Activated CD8-positive, alpha-beta T cell treated with anti-CD3 and anti-CD28 coated beads, Interleukin-2, amount 10 ng/mL, durations not matched to agents 7 days and 5 days (primary cell): ENCODE results near the gene SLC22A7. TPM values are rescaled to one million over a fixed set of nuclear protein-coding genes. Genes with fewer than 3 reads are reported as not detected.
"Not testable (repeated sequence)": the region's sequence is repeated elsewhere in the genome, so short reads cannot be mapped to it uniquely, and the experiment has no call there.

ENCODE experiments used
- ATAC-seq: fragments of 150-1000 bp; cut with Tn5 transposase; one replicate; pipeline ENCODE4 v1.10.0; 2021; ENCODE audit warnings: moderate library complexity
- CTCF ChIA-PET: fragments of 350-600 bp; sonication (Branson Sonifier 250); formaldehyde crosslinking; loops from one replicate; lab custom pipeline; 2021; ENCODE audit warnings: antibody characterized with exemption; lab: Charles Lee
- POLR2A ChIA-PET: fragments of 350-600 bp; sonication (Branson Sonifier 250); formaldehyde crosslinking; loops from one replicate; lab custom pipeline; 2021; ENCODE audit warnings: antibody characterized with exemption; lab: Charles Lee
- DNase-seq: peaks from one replicate; pipeline ENCODE4 v3.0.0-alpha.2; 2020
- H3K27ac Mint-ChIP-seq: one replicate; pipeline ENCODE4 v1.8.0; 2021; ENCODE audit warnings: mild to moderate bottlenecking, mixed read lengths
- H3K27me3 Mint-ChIP-seq: one replicate; pipeline ENCODE4 v1.8.0; 2021; ENCODE audit warnings: low read depth, mixed read lengths
- H3K36me3 Mint-ChIP-seq: one replicate; pipeline ENCODE4 v1.8.0; 2021; ENCODE audit warnings: low read depth, mixed read lengths
- H3K4me1 Mint-ChIP-seq: one replicate; pipeline ENCODE4 v1.8.0; 2021; ENCODE audit warnings: low read depth, mixed read lengths
- H3K4me3 Mint-ChIP-seq: one replicate; pipeline ENCODE4 v1.8.0; 2021; ENCODE audit warnings: mild to moderate bottlenecking, mixed read lengths
- H3K9me3 Mint-ChIP-seq: one replicate; pipeline ENCODE4 v1.8.0; 2022; ENCODE audit warnings: mixed read lengths; ENCODE audit not compliant: insufficient read depth
- total RNA-seq, 2 experiments: library from RNA; stranded (reverse); gene quantifications; one replicate each; pipeline ENCODE4 v1.2.3, GENCODE V29; 2021

SLC22A7 gene
- total RNA-seq, 2 experiments from 2014 or later, result not detected

- Mint-ChIP-seq H3K27me3 (peaks cover 7% of the 10 kb centered on the region), H3K9me3 (no peaks in the 10 kb centered on the region), H3K36me3 (no peaks in the 10 kb centered on the region), H3K4me1 (peaks cover 12% of the 10 kb centered on the region), H3K27ac (no peak overlapping the region), H3K4me3 (no peak overlapping the region)
- no peak for DNase-seq
- POLR2A ChIA-PET, result no interaction called here
- CTCF ChIA-PET, result no interaction called here
- ATAC-seq, result no peak
Measured at GRCh38 chr6:43331891-43332290, 33.8 kb downstream of the SLC22A7 start.

DNA sequence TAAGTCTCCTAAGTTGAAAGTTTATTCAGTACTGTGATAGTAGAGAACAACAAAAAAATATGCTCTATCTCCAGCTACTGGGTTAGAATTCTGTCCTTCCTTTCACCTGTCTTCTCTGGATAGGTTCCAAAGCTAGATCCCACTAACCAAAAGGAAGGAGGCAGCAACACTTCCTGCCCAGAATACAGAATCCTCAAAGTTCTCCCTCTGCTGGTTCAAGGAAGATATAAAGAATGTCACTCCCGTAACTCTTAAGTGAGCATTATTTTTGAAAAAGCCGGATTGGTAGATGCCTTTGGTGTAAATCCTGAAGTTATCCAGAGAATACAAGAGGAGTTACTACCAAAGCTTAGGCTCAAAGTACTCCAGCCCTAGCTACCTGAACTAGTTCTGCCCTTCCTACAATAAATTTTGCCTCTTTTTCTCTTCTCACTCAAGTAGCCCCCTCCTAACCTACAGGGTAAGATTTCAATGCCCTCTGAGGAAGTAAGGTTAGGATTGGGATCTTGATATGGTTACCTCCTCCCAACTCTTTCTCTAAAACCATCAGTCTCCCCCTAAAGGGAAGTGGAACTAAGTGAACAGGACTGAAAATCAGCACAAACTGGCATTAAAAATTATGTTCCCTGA is 36.5 kb downstream of the SLC22A7 start:
- H3K27me3 Mint-ChIP-seq, result peaks cover 7% of the 10 kb centered on the region
- H3K4me3 Mint-ChIP-seq, result no peak overlapping the region
- DNase-seq (no peak), ATAC-seq (no peak)
- ChIA-PET CTCF (interaction anchor here (0.9 to 2.0 kb wide), 5 partner anchors 9 to 171 kb away, joined by 3 to 7 read pairs (median 4); partner anchors contain the start of gene CRIP3), POLR2A (no interaction called here)
- peaks cover 15% of the 10 kb centered on the region for H3K4me1 Mint-ChIP-seq
- H3K9me3 Mint-ChIP-seq, result no peaks in the 10 kb centered on the region
- H3K27ac Mint-ChIP-seq, result no peak overlapping the region
- H3K36me3 Mint-ChIP-seq, result peaks cover 3% of the 10 kb centered on the region

- H3K27me3 Mint-ChIP-seq, result peaks cover 7% of the 10 kb centered on the region
Measured at GRCh38 chr6:43335469-43335868, 37.4 kb downstream of the SLC22A7 start.

DNA sequence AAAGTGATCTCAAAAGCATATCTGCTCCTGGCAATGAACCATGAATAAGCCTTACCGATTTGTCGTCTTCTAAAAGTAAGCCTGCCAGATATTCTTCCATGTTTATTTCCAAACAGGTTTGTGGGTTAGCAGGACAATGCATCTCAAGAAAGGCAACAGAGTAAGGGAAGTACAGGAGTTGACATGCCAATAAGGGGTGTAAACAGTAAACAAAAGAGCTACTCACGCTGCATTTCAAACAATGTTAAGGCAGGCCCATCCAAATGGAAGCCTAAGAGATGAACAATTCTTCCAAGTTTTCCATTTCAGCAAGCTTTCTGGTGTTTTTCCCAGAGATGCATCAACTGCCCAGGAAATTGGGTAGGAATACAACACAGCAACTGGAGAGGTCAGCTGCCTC is 38.3 kb downstream of the SLC22A7 start:
- H3K4me3 Mint-ChIP-seq, result no peak overlapping the region
- H3K36me3 Mint-ChIP-seq, result peaks cover 15% of the 10 kb centered on the region
- ChIA-PET CTCF (interaction anchor here (1.0 kb wide), 1 partner anchor 21 kb away, joined by 4 read pairs; no protein-coding TSS in a partner anchor), POLR2A (no interaction called here)
- ATAC-seq, result no peak
- peaks cover 11% of the 10 kb centered on the region for H3K4me1 Mint-ChIP-seq
- H3K9me3 Mint-ChIP-seq, result no peaks in the 10 kb centered on the region
- no peak for DNase-seq
- no peak overlapping the region for H3K27ac Mint-ChIP-seq
- H3K27me3 Mint-ChIP-seq, result peaks cover 6% of the 10 kb centered on the region

More at GRCh38 chr6:43335469-43335868, 37.4 kb downstream of the SLC22A7 start:
- peaks cover 15% of the 10 kb centered on the region for H3K4me1 Mint-ChIP-seq
- H3K27ac Mint-ChIP-seq, result no peak overlapping the region
- CTCF ChIA-PET, result interaction anchor here (0.8 to 2.0 kb wide), 3 partner anchors 28 to 171 kb away, joined by 3 to 7 read pairs (median 5); partner anchors contain the start of genes CRIP3 and ZNF318
- no peak overlapping the region for H3K4me3 Mint-ChIP-seq
- POLR2A ChIA-PET, result no interaction called here
- no peaks in the 10 kb centered on the region for H3K9me3 Mint-ChIP-seq
- peaks cover 10% of the 10 kb centered on the region for H3K36me3 Mint-ChIP-seq
- DNase-seq, result no peak
- no peak for ATAC-seq

DNA sequence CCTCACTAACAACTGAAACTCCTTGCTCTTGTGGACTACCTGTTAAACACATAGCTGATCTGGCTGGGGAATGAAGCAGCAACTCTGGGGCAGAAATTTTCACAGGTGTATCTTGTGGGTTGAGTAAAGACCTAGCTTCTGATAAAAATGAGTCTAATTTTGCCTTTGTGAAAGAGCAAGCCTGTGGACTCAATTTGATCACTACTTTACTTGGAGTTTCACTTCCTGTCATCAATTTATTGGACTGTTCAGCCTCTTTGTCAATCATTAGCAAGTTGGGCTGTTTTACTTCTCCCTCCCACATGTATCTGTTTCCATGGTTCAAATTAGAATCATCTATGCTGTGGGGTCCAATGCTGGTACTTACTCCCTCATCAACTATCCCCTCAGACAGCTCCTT is 40.2 kb downstream of the SLC22A7 start:
- peaks cover 4% of the 10 kb centered on the region for H3K4me1 Mint-ChIP-seq
- peaks cover 17% of the 10 kb centered on the region for H3K36me3 Mint-ChIP-seq
- ChIA-PET CTCF (interaction anchor here (1.4 kb wide), 1 partner anchor 31 kb away, joined by 9 read pairs; the partner anchor contains the start of gene ZNF318), POLR2A (no interaction called here)
- DNase-seq (no peak), ATAC-seq (no peak)
- H3K4me3 Mint-ChIP-seq, result no peak overlapping the region
- no peaks in the 10 kb centered on the region for H3K9me3 Mint-ChIP-seq
- no peak overlapping the region for H3K27ac Mint-ChIP-seq
- H3K27me3 Mint-ChIP-seq, result no peaks in the 10 kb centered on the region

DNA sequence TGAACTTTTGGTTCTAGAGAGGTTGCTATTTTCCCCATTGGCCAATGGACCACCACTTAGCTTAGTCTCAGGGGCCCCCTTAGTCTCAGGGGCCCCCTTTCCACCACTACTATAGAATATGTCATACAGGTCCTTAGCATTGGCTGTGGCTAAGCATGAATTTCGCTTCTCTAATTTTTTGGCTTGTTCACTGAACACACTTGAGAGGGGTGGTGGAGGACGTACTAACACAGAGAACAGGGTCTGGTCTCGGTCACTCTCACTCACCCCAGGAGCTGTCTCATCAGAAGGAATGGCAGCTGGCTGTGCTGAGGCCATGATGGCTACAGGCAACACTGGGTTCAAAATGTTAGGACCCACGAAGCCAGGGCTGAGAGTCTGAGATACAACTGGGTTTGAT is 41.1 kb downstream of the SLC22A7 start:
- peaks cover 17% of the 10 kb centered on the region for H3K36me3 Mint-ChIP-seq
- H3K4me3 Mint-ChIP-seq, result no peak overlapping the region
- CTCF ChIA-PET, result no interaction called here
- no peaks in the 10 kb centered on the region for H3K9me3 Mint-ChIP-seq
- no peak overlapping the region for H3K27ac Mint-ChIP-seq
- no peak for ATAC-seq
- POLR2A ChIA-PET, result no interaction called here
- H3K4me1 Mint-ChIP-seq, result peaks cover 4% of the 10 kb centered on the region
- no peak for DNase-seq
- no peaks in the 10 kb centered on the region for H3K27me3 Mint-ChIP-seq

- H3K9me3 Mint-ChIP-seq, CTCF ChIA-PET, H3K4me1 Mint-ChIP-seq, DNase-seq, H3K27ac Mint-ChIP-seq, H3K4me3 Mint-ChIP-seq, H3K27me3 Mint-ChIP-seq, POLR2A ChIA-PET, H3K36me3 Mint-ChIP-seq, ATAC-seq: not testable (repeated sequence)
Measured at GRCh38 chr6:43346243-43346642, 48.2 kb downstream of the SLC22A7 start.

DNA sequence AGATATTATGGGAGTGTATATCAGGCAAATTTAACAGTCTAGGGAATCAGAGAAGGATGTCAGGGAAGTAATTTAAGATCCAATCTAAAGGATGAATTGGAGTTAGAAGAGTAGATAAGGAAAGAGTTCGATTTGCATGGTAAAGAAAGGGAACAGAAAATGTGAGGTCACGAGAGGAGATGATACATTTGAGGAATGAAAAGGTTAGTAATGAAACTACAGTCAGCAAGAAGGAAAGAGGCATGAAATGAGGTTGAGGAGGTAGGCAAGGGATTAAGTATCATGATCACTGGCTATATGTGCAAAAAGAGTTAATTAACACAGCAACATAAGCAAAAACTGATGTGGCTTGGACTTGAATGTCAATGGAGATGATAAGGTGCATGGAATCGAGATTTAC is 49.0 kb downstream of the SLC22A7 start:
- Mint-ChIP-seq H3K27me3 (no peaks in the 10 kb centered on the region), H3K4me1 (no peaks in the 10 kb centered on the region), H3K9me3 (no peaks in the 10 kb centered on the region), H3K4me3 (no peak overlapping the region), H3K27ac (no peak overlapping the region), H3K36me3 (peaks cover 2% of the 10 kb centered on the region)
- CTCF ChIA-PET, result no interaction called here
- POLR2A ChIA-PET, result no interaction called here
- DNase-seq (no peak), ATAC-seq (no peak)

GRCh38 chr6:43347444-43347843 is 49.4 kb downstream of the SLC22A7 start:
- ChIA-PET CTCF (no interaction called here), POLR2A (no interaction called here)
- peaks cover under 1% of the 10 kb centered on the region for H3K36me3 Mint-ChIP-seq
- no peaks in the 10 kb centered on the region for H3K9me3 Mint-ChIP-seq
- H3K27me3 Mint-ChIP-seq, result no peaks in the 10 kb centered on the region
- ATAC-seq (no peak), DNase-seq (no peak)
- no peaks in the 10 kb centered on the region for H3K4me1 Mint-ChIP-seq
- no peak overlapping the region for H3K4me3 Mint-ChIP-seq
- H3K27ac Mint-ChIP-seq, result no peak overlapping the region

GRCh38 chr6:43351951-43352350 is 53.9 kb downstream of the SLC22A7 start:
- H3K4me3 Mint-ChIP-seq, CTCF ChIA-PET, ATAC-seq, DNase-seq, H3K9me3 Mint-ChIP-seq, H3K27me3 Mint-ChIP-seq, H3K27ac Mint-ChIP-seq, POLR2A ChIA-PET, H3K4me1 Mint-ChIP-seq: not testable (repeated sequence)
- H3K36me3 Mint-ChIP-seq, result peaks cover 16% of the 10 kb centered on the region
